A673 (cell line): ENCODE data around the gene KCTD4. TPM values are rescaled to one million over a fixed set of nuclear protein-coding genes. Genes with fewer than 3 reads are reported as not detected.

Source experiments
- BruUV-seq: library from RNA; stranded (reverse); fragments of 400-500 nt; replicated peaks from 2 replicates; lab custom pipeline; 2021; lab: Mats Ljungman, UMichigan
- CTCF ChIA-PET: fragments of 300-600 bp; sonication (Branson Sonifier 250); formaldehyde crosslinking; loops from one replicate; lab custom pipeline; 2022; ENCODE audit warnings: antibody characterized with exemption; lab: Charles Lee
- POLR2A ChIA-PET: fragments of 300-600 bp; sonication (Branson Sonifier 250); formaldehyde crosslinking; loops from one replicate; lab custom pipeline; 2022; ENCODE audit warnings: antibody characterized with exemption; ENCODE audit not compliant: low non-redundant PET; lab: Charles Lee
- DNase-seq: peaks from one replicate; pipeline ENCODE4 v3.0.0-alpha.2; 2015; ENCODE audit warnings: low spot score
- H3K27ac ChIP-seq: fragments of 200-600 bp; sonication (generic); 2 replicates; pipeline ENCODE4 v1.5.1; 2016; ENCODE audit warnings: mixed run types, low read depth, mild to moderate bottlenecking, mixed read lengths, antibody characterized with exemption, low read length; ENCODE audit not compliant: poor library complexity, severe bottlenecking
- H3K27me3 ChIP-seq: fragments of 200-600 bp; sonication (generic); replicated peaks from 2 replicates; pipeline ENCODE4 v1.6.1; 2017; ENCODE audit warnings: mixed run types, low read depth, mild to moderate bottlenecking, mixed read lengths, antibody characterized with exemption, low read length; ENCODE audit not compliant: insufficient read depth, poor library complexity
- H3K36me3 ChIP-seq: fragments of 200-600 bp; sonication (generic); 2 replicates; pipeline ENCODE4 v1.6.1; 2016; ENCODE audit warnings: mixed run types, mild to moderate bottlenecking, mixed read lengths, antibody characterized with exemption, low read length; ENCODE audit not compliant: insufficient read depth, poor library complexity, severe bottlenecking
- H3K4me1 ChIP-seq: fragments of 200-600 bp; sonication (generic); 2 replicates; pipeline ENCODE4 v1.6.1; 2017; ENCODE audit warnings: mixed run types, mild to moderate bottlenecking, mixed read lengths, antibody characterized with exemption, low read length; ENCODE audit not compliant: insufficient read depth, poor library complexity, severe bottlenecking
- H3K4me3 ChIP-seq: fragments of 200-600 bp; sonication (generic); 2 replicates; pipeline ENCODE4 v1.5.1; 2016; ENCODE audit warnings: low read depth, mixed run types, mild to moderate bottlenecking, mixed read lengths, low read length; ENCODE audit not compliant: poor library complexity, severe bottlenecking
- H3K9me3 ChIP-seq: fragments of 200-600 bp; sonication (generic); 2 replicates; pipeline ENCODE4 v1.6.1; 2016; ENCODE audit warnings: mixed run types, low read depth, mild to moderate bottlenecking, mixed read lengths, antibody characterized with exemption, low read length; ENCODE audit not compliant: poor library complexity, severe bottlenecking
- CTCF ChIP-seq: fragments of 300-800, 200-600 bp; sonication (generic); conservative IDR thresholded peaks from 2 replicates; pipeline ENCODE4 v1.5.1; 2017; ENCODE audit warnings: low read depth, mild to moderate bottlenecking, antibody characterized with exemption, low read length, moderate library complexity, mixed read lengths
- EZH2 ChIP-seq: fragments of 200-600 bp; sonication (generic); IDR thresholded peaks from 2 replicates; pipeline ENCODE4 v1.6.1; 2017; ENCODE audit warnings: borderline replicate concordance, low read depth, mild to moderate bottlenecking, mixed read lengths, antibody characterized with exemption, low read length; ENCODE audit not compliant: poor library complexity, severe bottlenecking
- intact Hi-C: fragments of 100-400 bp; cut with micrococcal nuclease; formaldehyde crosslinking; loops from one replicate; pipeline ENCODE4 v1.10.0; 2022; ENCODE audit not compliant: unreplicated experiment
- total RNA-seq: library from RNA; stranded (reverse); gene quantifications from 2 replicates; pipeline ENCODE4 v1.2.3, GENCODE V29; 2021

KCTD4 gene
- total RNA-seq, 1 experiment from 2014 or later, result not detected

- Histone ChIP-seq H3K36me3 (no peaks in the 10 kb centered on the region), H3K9me3 (no peaks in the 10 kb centered on the region), H3K27ac (no peak overlapping the region), H3K4me1 (peaks cover 32% of the 10 kb centered on the region), H3K27me3 (no peaks in the 10 kb centered on the region), H3K4me3 (no peak overlapping the region)
- BruUV-seq, result no TSS peak
- ChIA-PET POLR2A (interaction anchor here (0.8 kb wide), 1 partner anchor 408 kb away, joined by 4 read pairs; no protein-coding TSS in a partner anchor), CTCF (no interaction called here)
- intact Hi-C loops, result no loop called here
- no peak for DNase-seq
- TF ChIP-seq EZH2, result no peak
- no peak for TF ChIP-seq CTCF
These were observed 18.5 kb upstream of the KCTD4 start for GRCh38 chr13:45219123-45219891.

GRCh38 chr13:45218689-45219088, 17.8 kb upstream of the KCTD4 start:
- H3K27ac ChIP-seq, result no peak overlapping the region
- ChIA-PET CTCF (no interaction called here), POLR2A (interaction anchor here (0.5 to 0.8 kb wide), 2 partner anchors 91 to 408 kb away, joined by 3 to 4 read pairs; no protein-coding TSS in a partner anchor)
- BruUV-seq, result no TSS peak
- H3K27me3 ChIP-seq, result no peaks in the 10 kb centered on the region
- H3K4me1 ChIP-seq, result peaks cover 30% of the 10 kb centered on the region
- H3K36me3 ChIP-seq, result no peaks in the 10 kb centered on the region
- no peak for DNase-seq
- H3K9me3 ChIP-seq, result no peaks in the 10 kb centered on the region
- TF ChIP-seq EZH2 (no peak), CTCF (no peak)
- H3K4me3 ChIP-seq, result no peak overlapping the region
- intact Hi-C loops, result no loop called here

GRCh38 chr13:45216193-45216592, 15.3 kb upstream of the KCTD4 start:
- CTCF ChIA-PET, result no interaction called here
- no TSS peak for BruUV-seq

More at GRCh38 chr13:45216193-45216592, 15.3 kb upstream of the KCTD4 start:
- H3K27me3 ChIP-seq, result no peaks in the 10 kb centered on the region
- POLR2A ChIA-PET, result no interaction called here
- no peak for TF ChIP-seq CTCF
- no peak for TF ChIP-seq EZH2
- H3K36me3 ChIP-seq, result no peaks in the 10 kb centered on the region
- H3K4me3 ChIP-seq, result no peak overlapping the region
- no peaks in the 10 kb centered on the region for H3K9me3 ChIP-seq
- H3K27ac ChIP-seq, result no peak overlapping the region
- peaks cover 23% of the 10 kb centered on the region for H3K4me1 ChIP-seq
- intact Hi-C loops, result no loop called here
- DNase-seq, result no peak
